PFSK-1 (cell line): ENCODE results near the gene BORCS8.

Experiments used
- FOXP2 ChIP-seq: optimal IDR thresholded peaks from 2 replicates; pipeline ENCODE3; 2011; ENCODE audit warnings: borderline replicate concordance, control low read depth, inconsistent platforms; ENCODE audit not compliant: insufficient read depth; ENCODE audit errors: extremely low read length, extremely low read depth
- POLR2AphosphoS5 ChIP-seq: IDR thresholded peaks from 2 replicates; pipeline ENCODE4 v1.6.1; 2012; ENCODE audit warnings: low read depth, mild to moderate bottlenecking, control low read depth, low read length, moderate library complexity
- SIN3A ChIP-seq: IDR thresholded peaks from 2 replicates; pipeline ENCODE4 v1.6.1; 2012; ENCODE audit warnings: mild to moderate bottlenecking, low read length, moderate library complexity, borderline replicate concordance; ENCODE audit not compliant: insufficient read depth
- TAF1 ChIP-seq: IDR thresholded peaks from 2 replicates; pipeline ENCODE4 v1.6.1; 2012; ENCODE audit warnings: low read length, control low read depth, borderline replicate concordance; ENCODE audit not compliant: insufficient read depth
- TF ChIP-seq, protein P1 (sequence below), 2 experiments: IDR thresholded peaks; 2 replicates each; pipeline versions ENCODE4 v1.6.1 to v1.8.0; 2011 to 2012; ENCODE audit warnings: low read depth in 2 of 2, low read length in 2 of 2, control low read depth in 1 of 2, inconsistent platforms in 1 of 2, mild to moderate bottlenecking in 1 of 2, moderate library complexity in 1 of 2; ENCODE audit not compliant: insufficient read depth in 1 of 2

Gene BORCS8

DNA sequence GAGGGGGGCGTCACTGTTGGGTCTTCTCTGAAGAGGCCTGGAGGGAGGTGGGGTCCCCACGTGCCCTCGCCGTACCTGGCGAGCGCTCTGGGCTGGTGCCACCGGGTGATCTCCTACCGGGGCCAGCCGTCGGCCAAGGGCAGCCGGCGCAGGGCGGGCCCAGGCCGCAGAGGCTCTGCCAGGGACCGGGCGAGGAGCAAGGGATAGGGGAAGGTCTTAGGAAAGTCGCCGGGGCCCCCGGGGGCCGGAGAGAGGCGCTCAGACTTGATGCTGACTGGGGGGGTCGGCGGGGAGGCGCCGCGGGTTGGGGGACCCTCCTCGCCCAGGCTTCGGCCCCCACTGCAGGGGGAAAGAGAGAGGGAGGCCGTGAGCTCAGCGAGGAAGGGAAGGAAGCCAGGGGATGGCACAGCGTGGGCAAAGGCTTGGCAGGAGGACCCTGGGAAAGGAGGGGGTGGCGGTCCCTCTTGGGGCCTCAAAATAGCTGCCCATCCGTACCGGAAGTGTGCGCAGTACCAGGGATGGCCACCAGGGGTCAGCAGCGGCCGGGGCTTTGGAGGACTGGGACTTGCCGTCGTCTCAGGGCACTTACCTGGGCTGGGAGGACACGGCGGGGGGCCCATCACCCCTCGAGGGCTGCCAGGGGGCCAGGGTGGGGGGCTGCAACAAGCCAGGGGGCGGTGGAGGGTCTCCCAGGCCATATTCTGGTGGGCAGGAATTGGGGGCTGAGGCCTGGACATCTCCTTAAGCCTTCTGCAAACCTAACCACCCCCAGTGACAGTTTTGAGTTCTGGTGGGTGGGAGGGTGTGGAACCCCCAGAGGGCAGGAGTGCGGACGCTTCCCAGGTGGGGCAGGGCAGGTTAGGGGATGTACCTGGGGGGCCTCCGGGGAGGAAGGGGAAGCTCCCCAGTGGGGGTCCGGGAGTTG lies 46.0 kb downstream of the BORCS8 start:
- TF ChIP-seq, protein P1, sequence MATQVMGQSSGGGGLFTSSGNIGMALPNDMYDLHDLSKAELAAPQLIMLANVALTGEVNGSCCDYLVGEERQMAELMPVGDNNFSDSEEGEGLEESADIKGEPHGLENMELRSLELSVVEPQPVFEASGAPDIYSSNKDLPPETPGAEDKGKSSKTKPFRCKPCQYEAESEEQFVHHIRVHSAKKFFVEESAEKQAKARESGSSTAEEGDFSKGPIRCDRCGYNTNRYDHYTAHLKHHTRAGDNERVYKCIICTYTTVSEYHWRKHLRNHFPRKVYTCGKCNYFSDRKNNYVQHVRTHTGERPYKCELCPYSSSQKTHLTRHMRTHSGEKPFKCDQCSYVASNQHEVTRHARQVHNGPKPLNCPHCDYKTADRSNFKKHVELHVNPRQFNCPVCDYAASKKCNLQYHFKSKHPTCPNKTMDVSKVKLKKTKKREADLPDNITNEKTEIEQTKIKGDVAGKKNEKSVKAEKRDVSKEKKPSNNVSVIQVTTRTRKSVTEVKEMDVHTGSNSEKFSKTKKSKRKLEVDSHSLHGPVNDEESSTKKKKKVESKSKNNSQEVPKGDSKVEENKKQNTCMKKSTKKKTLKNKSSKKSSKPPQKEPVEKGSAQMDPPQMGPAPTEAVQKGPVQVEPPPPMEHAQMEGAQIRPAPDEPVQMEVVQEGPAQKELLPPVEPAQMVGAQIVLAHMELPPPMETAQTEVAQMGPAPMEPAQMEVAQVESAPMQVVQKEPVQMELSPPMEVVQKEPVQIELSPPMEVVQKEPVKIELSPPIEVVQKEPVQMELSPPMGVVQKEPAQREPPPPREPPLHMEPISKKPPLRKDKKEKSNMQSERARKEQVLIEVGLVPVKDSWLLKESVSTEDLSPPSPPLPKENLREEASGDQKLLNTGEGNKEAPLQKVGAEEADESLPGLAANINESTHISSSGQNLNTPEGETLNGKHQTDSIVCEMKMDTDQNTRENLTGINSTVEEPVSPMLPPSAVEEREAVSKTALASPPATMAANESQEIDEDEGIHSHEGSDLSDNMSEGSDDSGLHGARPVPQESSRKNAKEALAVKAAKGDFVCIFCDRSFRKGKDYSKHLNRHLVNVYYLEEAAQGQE (IDR thresholded peaks at IDR 0.05; ENCODE audit: insufficient read depth in 1 of 2, low read depth in 2 of 2, low read length in 2 of 2): no peak
- TF ChIP-seq FOXP2: no peak
- TF ChIP-seq SIN3A: no peak
- TF ChIP-seq TAF1: no peak
- TF ChIP-seq POLR2AphosphoS5: no peak

DNA sequence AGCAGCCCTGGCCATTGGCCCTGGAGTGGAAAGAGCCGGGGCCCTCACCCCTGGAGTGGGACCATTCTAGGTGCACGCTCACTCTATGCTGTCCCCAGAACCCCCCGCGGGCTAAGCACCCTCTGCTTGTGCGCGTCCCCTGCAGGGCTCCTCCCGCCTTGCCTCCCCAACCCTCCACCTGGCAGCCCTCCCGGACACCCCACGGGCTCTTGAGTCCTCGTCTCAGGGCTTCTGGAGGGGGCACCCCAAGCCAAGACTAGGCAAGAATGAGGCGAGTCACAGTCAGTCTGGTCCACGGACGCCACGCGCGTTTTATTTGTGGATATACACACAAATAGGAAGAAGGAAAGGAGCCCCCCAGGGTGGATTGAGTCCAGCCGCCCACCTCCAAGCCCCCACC lies 46.7 kb downstream of the BORCS8 start:
- TF ChIP-seq FOXP2 (no peak), TAF1 (no peak), POLR2AphosphoS5 (no peak), SIN3A (no peak)
- TF ChIP-seq, protein P1 (IDR thresholded peaks at IDR 0.05; ENCODE audit: insufficient read depth in 1 of 2, low read depth in 2 of 2, low read length in 2 of 2): no peak

DNA sequence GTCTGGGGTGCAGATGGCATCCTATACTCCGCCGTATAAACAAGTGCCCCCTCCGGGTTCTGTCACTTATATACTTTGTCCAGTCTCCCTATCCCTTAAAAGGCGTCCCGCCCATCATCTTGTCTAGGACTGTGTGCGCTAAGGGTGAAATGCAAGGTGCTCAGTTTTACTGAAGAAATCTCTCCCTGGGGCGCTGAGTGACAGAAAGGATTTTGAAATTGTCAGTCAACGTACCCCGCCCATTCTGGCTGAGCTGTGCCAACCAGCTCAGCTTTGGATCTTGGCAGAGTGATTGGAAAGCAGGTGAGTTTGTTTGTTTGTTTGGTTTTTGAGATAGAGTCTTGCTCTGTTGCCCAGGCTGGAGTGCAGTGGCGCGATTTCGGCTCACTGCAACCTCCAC lies 49.6 kb downstream of the BORCS8 start:
- TF ChIP-seq, protein P1 (IDR thresholded peaks at IDR 0.05; ENCODE audit: insufficient read depth in 1 of 2, low read depth in 2 of 2, low read length in 2 of 2): no peak
- no peak for TF ChIP-seq POLR2AphosphoS5
- no peak for TF ChIP-seq SIN3A
- no peak for TF ChIP-seq FOXP2
- no peak for TF ChIP-seq TAF1

DNA sequence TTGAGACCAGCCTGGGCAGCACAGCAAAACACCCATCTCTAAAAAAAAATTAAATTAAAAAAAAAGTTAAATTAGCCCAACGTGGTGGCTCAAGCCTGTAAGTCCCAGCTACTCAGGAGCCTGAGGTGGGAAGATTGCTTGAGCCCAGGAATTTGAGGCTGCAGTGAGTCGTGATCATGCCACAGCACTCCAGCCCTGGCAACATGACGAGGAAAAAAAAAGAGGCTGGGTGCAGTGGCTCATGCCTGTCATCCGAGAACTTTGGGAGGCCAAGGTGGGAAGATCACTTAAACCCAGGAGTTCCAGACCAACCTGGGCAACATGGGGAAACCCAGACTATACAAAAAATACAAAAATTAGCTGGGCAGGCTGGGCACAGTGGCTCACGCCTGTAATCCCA lies 51.5 kb downstream of the BORCS8 start:
- TF ChIP-seq, protein P1 (IDR thresholded peaks at IDR 0.05; ENCODE audit: insufficient read depth in 1 of 2, low read depth in 2 of 2, low read length in 2 of 2): no peak
- no peak for TF ChIP-seq TAF1
- TF ChIP-seq FOXP2: no peak
- TF ChIP-seq SIN3A: no peak
- TF ChIP-seq POLR2AphosphoS5: no peak
